IMR-90 (cell line): ENCODE data around the gene ZBTB32. TPM values are rescaled to one million over a fixed set of nuclear protein-coding genes. Genes with fewer than 3 reads are reported as not detected.

Experiments
- ATAC-seq: fragments of 200-7000 bp; cut with Tn5 transposase; 2 replicates; pipeline ENCODE4 v1.9.1; 2020; ENCODE audit warnings: low read depth, mild to moderate bottlenecking, moderate library complexity
- BruUV-seq: library from RNA; stranded (reverse); fragments of 400-500 nt; replicated peaks from 2 replicates; lab custom pipeline; 2021; lab: Mats Ljungman, UMichigan
- CTCF ChIA-PET: fragments of 300-600 bp; formaldehyde crosslinking; extraction: SDS; loops from one replicate; lab custom pipeline; 2021; ENCODE audit warnings: antibody characterized with exemption; lab: Yijun Ruan, JAX
- POLR2A ChIA-PET: fragments of 300-600 bp; sonication (Branson Sonifier 250); formaldehyde crosslinking; loops from one replicate; lab custom pipeline; 2022; ENCODE audit warnings: antibody characterized with exemption; ENCODE audit not compliant: unreplicated experiment; lab: Charles Lee
- DNase-seq: peaks from one replicate; pipeline ENCODE4 v3.0.0; 2013
- H2AFZ ChIP-seq: replicated peaks from 2 replicates; pipeline ENCODE3; 2013; ENCODE audit warnings: low read length, mild to moderate bottlenecking; ENCODE audit not compliant: poor library complexity
- H2AK5ac ChIP-seq: 2 replicates; pipeline ENCODE4 v1.6.1; 2013; ENCODE audit warnings: low read depth, low read length, inconsistent platforms
- H2AK9ac ChIP-seq: replicated peaks from 2 replicates; pipeline ENCODE3; 2013; ENCODE audit warnings: mild to moderate bottlenecking, low read depth, low read length, moderate library complexity; ENCODE audit not compliant: poor library complexity
- H2BK120ac ChIP-seq: 2 replicates; pipeline ENCODE4 v1.6.1; 2013; ENCODE audit warnings: low read depth, low read length, inconsistent platforms
- H2BK15ac ChIP-seq: 3 replicates; pipeline ENCODE4 v1.6.1; 2013; ENCODE audit warnings: low read depth, low read length, inconsistent platforms
- H2BK20ac ChIP-seq: 2 replicates; pipeline ENCODE4 v1.6.1; 2013; ENCODE audit warnings: low read depth, mild to moderate bottlenecking, inconsistent platforms, low read length, moderate library complexity
- H2BK5ac ChIP-seq: 2 replicates; pipeline ENCODE4 v1.6.1; 2013; ENCODE audit warnings: mild to moderate bottlenecking, low read depth, low read length, inconsistent platforms; ENCODE audit not compliant: poor library complexity, severe bottlenecking
- H3K14ac ChIP-seq: replicated peaks from 2 replicates; pipeline ENCODE4 v1.6.1; 2013; ENCODE audit warnings: low read depth, low read length, inconsistent platforms
- H3K18ac ChIP-seq: 2 replicates; pipeline ENCODE4 v1.6.1; 2013; ENCODE audit warnings: low read depth, low read length, control low read depth
- H3K23ac ChIP-seq: 2 replicates; pipeline ENCODE4 v1.6.1; 2013; ENCODE audit warnings: low read depth, low read length, inconsistent platforms
- H3K27ac ChIP-seq: 2 replicates; pipeline ENCODE4 v1.5.1; 2013; ENCODE audit warnings: mild to moderate bottlenecking, control low read depth, low read length; ENCODE audit not compliant: insufficient read depth
- H3K27me3 ChIP-seq: 2 replicates; pipeline ENCODE4 v1.6.1; 2013; ENCODE audit warnings: low read length; ENCODE audit not compliant: control insufficient read depth, insufficient read depth
- H3K36me3 ChIP-seq: 2 replicates; pipeline ENCODE4 v1.6.1; 2013; ENCODE audit warnings: low read length, mixed read lengths; ENCODE audit not compliant: control insufficient read depth, insufficient read depth
- H3K4ac ChIP-seq: 2 replicates; pipeline ENCODE4 v1.6.1; 2013; ENCODE audit warnings: low read depth, low read length, inconsistent platforms
- H3K4me1 ChIP-seq: 2 replicates; pipeline ENCODE4 v1.6.1; 2013; ENCODE audit warnings: low read length, mixed read lengths; ENCODE audit not compliant: control insufficient read depth, insufficient read depth
- H3K4me2 ChIP-seq: 2 replicates; pipeline ENCODE4 v1.6.1; 2013; ENCODE audit warnings: low read depth, mild to moderate bottlenecking, control low read depth, low read length, moderate library complexity
- H3K4me3 ChIP-seq: 2 replicates; pipeline ENCODE4 v1.5.1; 2013; ENCODE audit warnings: low read depth, mild to moderate bottlenecking, control low read depth, low read length, moderate library complexity; ENCODE audit not compliant: insufficient read depth
- H3K56ac ChIP-seq: 2 replicates; pipeline ENCODE4 v1.6.1; 2013; ENCODE audit warnings: low read length, inconsistent platforms; ENCODE audit not compliant: insufficient read depth; ENCODE audit errors: extremely low read depth
- H3K79me1 ChIP-seq, 2 experiments: 2 replicates each; pipeline ENCODE4 v1.6.1; 2013; ENCODE audit warnings: low read length in 2 of 2, inconsistent platforms in 1 of 2, low read depth in 1 of 2
- H3K9ac ChIP-seq: 2 replicates; pipeline ENCODE4 v1.6.1; 2013; ENCODE audit warnings: low read depth, low read length, control low read depth
- H3K9me1 ChIP-seq: 2 replicates; pipeline ENCODE4 v1.6.1; 2013; ENCODE audit warnings: low read length, inconsistent platforms; ENCODE audit not compliant: insufficient read depth
- H3K9me3 ChIP-seq: 2 replicates; pipeline ENCODE4 v1.6.1; 2013; ENCODE audit warnings: low read length; ENCODE audit not compliant: control insufficient read depth, insufficient read depth
- H4K20me1 ChIP-seq: 2 replicates; pipeline ENCODE4 v1.6.1; 2013; ENCODE audit warnings: low read length, inconsistent platforms; ENCODE audit not compliant: insufficient read depth
- H4K5ac ChIP-seq: 2 replicates; pipeline ENCODE4 v1.6.1; 2013; ENCODE audit warnings: mild to moderate bottlenecking, low read depth, low read length, control low read depth
- H4K8ac ChIP-seq, 2 experiments: 2 replicates each; pipeline ENCODE4 v1.6.1; 2013; ENCODE audit warnings: low read depth in 2 of 2, low read length in 2 of 2, control low read depth in 1 of 2, inconsistent platforms in 1 of 2
- H4K91ac ChIP-seq: 2 replicates; pipeline ENCODE4 v1.6.1; 2013; ENCODE audit warnings: low read depth, low read length, inconsistent platforms; ENCODE audit not compliant: insufficient read depth
- CEBPB ChIP-seq: IDR thresholded peaks from 2 replicates; pipeline ENCODE4 v1.6.1; 2012; ENCODE audit warnings: low read depth, low read length, improper control_type of control experiment
- MAFK ChIP-seq: IDR thresholded peaks from 2 replicates; pipeline ENCODE4 v1.6.1; 2012; ENCODE audit warnings: low read depth, low read length, improper control_type of control experiment
- POLR2A ChIP-seq: IDR thresholded peaks from 2 replicates; pipeline ENCODE4 v1.6.1; 2012; ENCODE audit warnings: mild to moderate bottlenecking, low read depth, low read length
- WGBS, 2 experiments: methylation state at CpG; one replicate each; pipeline versions ENCODE4 v1.1.5 to v1.1.7; 2013; ENCODE audit warnings: missing lambda C conversion rate in 2 of 2; ENCODE audit not compliant: insufficient read length in 1 of 2; ENCODE audit errors: extremely low coverage in 2 of 2; 5-methylcytosine and 5-hydroxymethylcytosine counted together
- dilution Hi-C: fragments of 300-500 bp; cut with HindIII; formaldehyde crosslinking; loops from one replicate; pipeline ENCODE4 v1.14.3; 2018; ENCODE audit warnings: low sequenced_read_pairs; ENCODE audit not compliant: unreplicated experiment
- in situ Hi-C: fragments of 300-500 bp; cut with MboI; formaldehyde crosslinking; loops from 3 replicates; pipeline ENCODE4 v1.14.3; 2019; ENCODE audit warnings: low sequenced_read_pairs, inconsistent platforms, mixed read lengths
- intact Hi-C: fragments of 100-400 bp; cut with micrococcal nuclease; formaldehyde crosslinking; loops from 2 replicates; pipeline ENCODE4 v1.10.0; 2022
- polyA plus RNA-seq, 3 experiments: library from polyadenylated mRNA; depleted of rRNA; stranded (reverse); fragments of >200 nt; gene quantifications; 2 replicates each; pipeline ENCODE4 v1.2.3, GENCODE V29; 2012; ENCODE audit warnings: low replicate concordance in 1 of 3
- total RNA-seq: library from RNA; depleted of rRNA; stranded (reverse); fragments of >200 nt; gene quantifications from 2 replicates; pipeline ENCODE4 v1.2.3, GENCODE V29; 2012
- TF ChIP-seq, protein P1 (sequence below): fragments of 150-350 bp; IDR thresholded peaks from 2 replicates; pipeline ENCODE4 v1.6.1; 2016; ENCODE audit warnings: low read depth, mild to moderate bottlenecking, low read length, moderate library complexity, borderline replicate concordance
- TF ChIP-seq, protein P2 (sequence below): fragments of 150-350 bp; IDR thresholded peaks from 2 replicates; pipeline ENCODE4 v1.6.1; 2017; ENCODE audit warnings: mild to moderate bottlenecking, antibody characterized with exemption, low read length, low read depth

Gene ZBTB32
- total and polyA plus RNA-seq, 2 of the 4 experiments (the other 2 are of a cell fraction): not detected

DNA sequence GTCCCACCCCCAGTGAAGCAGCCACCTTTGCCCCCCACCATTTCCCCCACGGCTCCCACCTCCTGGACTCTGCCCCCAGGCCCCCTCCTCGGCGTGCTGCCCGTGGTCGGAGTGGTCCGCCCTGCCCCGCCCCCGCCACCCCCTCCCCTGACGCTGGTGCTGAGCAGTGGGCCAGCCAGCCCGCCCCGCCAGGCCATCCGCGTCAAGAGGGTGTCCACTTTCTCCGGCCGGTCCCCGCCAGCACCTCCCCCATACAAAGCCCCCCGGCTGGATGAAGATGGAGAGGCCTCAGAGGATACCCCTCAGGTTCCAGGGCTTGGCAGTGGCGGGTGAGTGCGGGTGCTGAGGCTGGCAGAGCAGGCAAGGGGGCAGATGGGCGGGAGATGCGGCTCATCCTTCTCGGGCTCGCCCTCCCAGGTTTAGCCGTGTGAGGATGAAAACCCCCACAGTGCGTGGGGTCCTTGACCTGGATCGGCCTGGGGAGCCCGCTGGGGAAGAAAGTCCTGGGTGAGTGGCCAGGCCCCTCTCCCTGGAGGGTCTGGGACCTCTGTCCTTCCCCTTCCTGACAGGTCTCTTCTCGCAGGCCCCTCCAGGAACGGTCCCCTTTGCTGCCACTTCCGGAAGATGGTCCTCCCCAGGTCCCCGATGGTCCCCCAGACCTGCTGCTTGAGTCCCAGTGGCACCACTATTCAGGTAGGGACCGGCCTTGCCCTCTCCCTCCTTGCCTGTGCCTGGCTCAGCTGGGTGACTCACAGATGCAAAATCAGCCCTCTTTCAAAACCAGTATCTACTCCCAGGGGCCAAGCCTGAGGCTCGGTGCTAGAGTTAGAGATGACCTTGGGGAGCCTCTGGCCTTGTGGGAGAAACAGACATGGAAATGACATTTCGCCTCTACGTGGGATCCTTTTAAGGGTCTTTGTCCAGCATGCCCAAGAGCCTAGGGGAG lies 29.1 kb downstream of the ZBTB32 start:
- H3K9me1 ChIP-seq: no peaks in the 10 kb centered on the region
- H4K20me1 ChIP-seq: peaks cover 9% of the 10 kb centered on the region
- in situ Hi-C loops (no loop called here), intact Hi-C loops (no loop called here), dilution Hi-C loops (no loop called here)
- H3K79me1 ChIP-seq: peaks cover 0 to 20% of the 10 kb centered on the region in 2 experiments; a peak in 3 of 4 replicates
- no TSS peak for BruUV-seq
- no peak overlapping the region for H3K9ac ChIP-seq
- no peak overlapping the region for H3K4me3 ChIP-seq
- 97% methylated on average over 10 of the region's 35 CpGs; no CpG with 5 or more reads in 1 of the 2 experiments for WGBS, 2 experiments
- no peak overlapping the region for H2AFZ ChIP-seq
- no peak overlapping the region for H3K4ac ChIP-seq
- H2BK15ac ChIP-seq: no peak overlapping the region
- no peak overlapping the region for H3K56ac ChIP-seq
- no peak overlapping the region for H2AK5ac ChIP-seq
- no peak overlapping the region for H3K23ac ChIP-seq
- H3K9me3 ChIP-seq: no peaks in the 10 kb centered on the region
- H2BK120ac ChIP-seq: no peak overlapping the region
- no peak overlapping the region for H3K14ac ChIP-seq
- H3K4me2 ChIP-seq: no peak overlapping the region
- H4K5ac ChIP-seq: no peak overlapping the region
- no peak overlapping the region for H2AK9ac ChIP-seq
- DNase-seq (no peak), ATAC-seq (no peak)
- no peak overlapping the region for H2BK5ac ChIP-seq
- H3K18ac ChIP-seq: no peak overlapping the region
- no peak overlapping the region for H4K8ac ChIP-seq
- no peak overlapping the region for H4K91ac ChIP-seq
- TF ChIP-seq, protein P1, sequence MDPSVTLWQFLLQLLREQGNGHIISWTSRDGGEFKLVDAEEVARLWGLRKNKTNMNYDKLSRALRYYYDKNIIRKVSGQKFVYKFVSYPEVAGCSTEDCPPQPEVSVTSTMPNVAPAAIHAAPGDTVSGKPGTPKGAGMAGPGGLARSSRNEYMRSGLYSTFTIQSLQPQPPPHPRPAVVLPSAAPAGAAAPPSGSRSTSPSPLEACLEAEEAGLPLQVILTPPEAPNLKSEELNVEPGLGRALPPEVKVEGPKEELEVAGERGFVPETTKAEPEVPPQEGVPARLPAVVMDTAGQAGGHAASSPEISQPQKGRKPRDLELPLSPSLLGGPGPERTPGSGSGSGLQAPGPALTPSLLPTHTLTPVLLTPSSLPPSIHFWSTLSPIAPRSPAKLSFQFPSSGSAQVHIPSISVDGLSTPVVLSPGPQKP: no peak
- TF ChIP-seq, protein P2, sequence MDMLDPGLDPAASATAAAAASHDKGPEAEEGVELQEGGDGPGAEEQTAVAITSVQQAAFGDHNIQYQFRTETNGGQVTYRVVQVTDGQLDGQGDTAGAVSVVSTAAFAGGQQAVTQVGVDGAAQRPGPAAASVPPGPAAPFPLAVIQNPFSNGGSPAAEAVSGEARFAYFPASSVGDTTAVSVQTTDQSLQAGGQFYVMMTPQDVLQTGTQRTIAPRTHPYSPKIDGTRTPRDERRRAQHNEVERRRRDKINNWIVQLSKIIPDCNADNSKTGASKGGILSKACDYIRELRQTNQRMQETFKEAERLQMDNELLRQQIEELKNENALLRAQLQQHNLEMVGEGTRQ: no peak
- no peak for TF ChIP-seq CEBPB
- TF ChIP-seq MAFK: no peak
- no peak for TF ChIP-seq POLR2A
- H3K36me3 ChIP-seq: peaks cover 90% of the 10 kb centered on the region
- H3K27me3 ChIP-seq: no peaks in the 10 kb centered on the region
- CTCF ChIA-PET: no interaction called here
- H2BK20ac ChIP-seq: no peak overlapping the region
- H3K27ac ChIP-seq: no peak overlapping the region
- POLR2A ChIA-PET: no interaction called here
- no peaks in the 10 kb centered on the region for H3K4me1 ChIP-seq
